HG02870 (cell line): ENCODE measurements around the gene BET1L.
A peak's percentile ranks its signal among the peaks of the same experiment; 100 is the strongest.
"Not testable (repeated sequence)": the region's sequence is repeated elsewhere in the genome, so short reads cannot be mapped to it uniquely, and the experiment has no call there.

ENCODE experiments used
- ATAC-seq: cut with Tn5 transposase; IDR thresholded peaks from one replicate; pipeline ENCODE4 v1.9.1; 2021; ENCODE audit warnings: mild to moderate bottlenecking, moderate library complexity; ENCODE audit not compliant: unreplicated experiment

BET1L gene

DNA sequence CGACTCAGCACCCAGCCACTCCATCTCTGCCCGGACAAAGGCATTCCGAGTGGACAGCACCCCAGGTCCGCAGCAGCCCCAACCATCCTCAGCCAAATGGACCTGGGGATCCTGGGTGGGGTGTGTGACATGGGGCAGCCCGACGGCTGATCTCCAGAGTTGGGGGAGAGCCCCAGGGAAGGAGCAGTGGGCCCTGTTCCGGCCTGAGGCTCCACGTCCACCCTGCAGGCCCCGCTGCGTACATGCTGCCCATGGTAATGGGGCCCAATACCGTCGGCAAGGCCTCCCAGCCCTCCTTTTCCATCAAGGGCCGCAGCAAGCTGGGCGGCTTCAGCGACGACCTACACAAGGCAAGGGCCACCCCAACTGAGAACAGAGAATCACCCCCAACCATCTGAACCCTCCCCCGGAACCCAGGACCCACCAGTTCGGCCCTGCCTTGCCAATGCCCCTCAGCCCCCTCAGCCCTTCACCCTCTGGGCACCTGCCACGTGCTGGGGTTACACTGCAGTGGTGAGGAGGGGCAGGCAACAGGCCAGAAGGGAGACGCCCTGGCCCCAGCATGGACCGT, 8.9 kb downstream of the BET1L start:
- no peak for ATAC-seq

DNA sequence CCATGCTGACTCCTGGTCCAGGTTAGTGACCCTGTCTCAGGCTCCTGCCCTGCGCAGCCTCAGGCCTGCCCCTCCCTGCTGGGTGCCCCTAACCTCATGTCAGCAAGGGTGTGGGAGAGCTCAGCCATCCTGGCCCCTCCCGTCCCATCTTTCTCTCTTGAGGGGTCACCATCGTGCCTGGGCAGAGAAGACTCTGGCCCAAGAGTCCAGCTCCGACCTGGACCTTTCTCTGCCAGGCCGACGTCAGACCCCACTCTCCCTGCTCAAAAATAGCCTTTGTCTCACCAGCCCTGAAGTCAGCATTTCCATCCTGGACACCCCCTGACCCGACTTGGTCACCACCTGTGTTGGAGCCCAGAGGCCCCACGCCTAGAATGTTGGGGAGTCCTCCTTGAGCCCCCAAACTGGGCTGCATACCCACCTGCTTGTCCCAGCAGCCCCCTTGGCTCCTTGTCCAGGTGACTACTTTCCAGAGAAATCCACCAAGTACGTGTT, 9.4 kb downstream of the BET1L start:
- no peak for ATAC-seq

DNA sequence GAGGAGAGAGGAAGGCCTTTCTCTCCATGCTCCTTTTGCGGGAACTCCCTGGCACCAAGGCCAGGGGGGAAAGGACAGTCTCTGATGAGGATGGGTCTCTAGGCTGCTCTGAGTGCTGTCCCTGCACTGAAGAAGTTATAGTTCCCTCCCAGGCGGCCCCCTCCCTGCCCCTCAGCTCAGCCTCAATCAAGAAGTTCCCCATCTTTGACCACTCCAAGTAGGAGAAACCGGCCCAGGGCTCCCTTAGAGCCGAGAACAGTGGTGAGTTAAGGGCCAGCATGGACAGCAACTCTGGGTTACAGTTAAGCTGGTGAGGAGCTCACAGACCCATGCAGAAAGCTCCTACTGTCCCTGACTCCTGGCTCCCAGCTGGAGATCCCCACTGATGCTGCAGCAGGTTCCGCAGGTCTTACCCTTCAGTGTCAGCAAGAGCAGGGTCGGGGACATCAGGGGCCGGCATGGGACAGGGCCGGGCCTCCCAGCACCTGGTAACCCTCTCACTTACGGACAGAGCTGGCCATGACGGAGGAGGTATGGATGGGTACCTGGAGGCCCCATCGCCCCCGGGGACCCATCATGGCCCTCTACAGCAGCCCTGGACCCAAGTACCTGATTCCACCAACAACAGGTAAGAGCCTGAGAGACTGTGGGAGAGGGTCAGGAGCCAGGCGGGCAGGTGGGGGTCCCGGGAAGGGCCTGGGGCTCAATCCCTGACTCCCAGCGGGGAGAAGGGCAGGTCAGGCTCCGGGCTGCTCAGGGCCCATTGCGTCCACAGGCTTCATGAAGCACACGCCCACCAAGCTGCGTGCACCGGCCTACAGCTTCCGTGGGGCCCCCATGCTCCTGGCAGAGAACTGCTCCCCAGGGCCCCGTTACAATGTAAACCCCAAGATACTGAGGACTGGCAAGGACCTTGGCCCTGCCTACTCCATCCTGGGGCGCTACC, 10.1 kb downstream of the BET1L start:
- ATAC-seq = no peak

DNA sequence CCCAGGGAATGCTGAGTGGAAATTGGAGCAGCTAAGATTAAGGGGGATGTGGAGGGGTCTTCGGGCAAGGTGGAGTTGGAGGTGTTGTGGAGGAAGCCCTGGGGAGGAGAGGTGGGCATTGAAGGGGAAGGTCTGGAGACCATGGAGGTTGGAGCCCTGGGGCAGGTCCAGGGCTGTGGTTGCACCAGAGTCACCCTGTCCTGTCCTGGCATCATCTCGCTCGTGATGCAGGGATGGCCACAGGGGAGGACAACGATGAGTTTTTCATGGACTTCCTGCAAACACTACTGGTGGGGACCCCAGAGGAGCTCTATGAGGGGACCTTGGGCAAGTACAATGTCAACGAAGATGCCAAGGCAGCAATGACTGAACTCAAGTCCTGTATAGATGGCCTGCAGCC, 13.7 kb downstream of the BET1L start:
- ATAC-seq = not testable (repeated sequence)

GRCh38 chr11:192674-193128, 14.5 kb downstream of the BET1L start, which contains the start of gene SCGB1C1:
Gene SCGB1C1, plus strand, starts transcription at chr11:193078. Its CDS starts 22 bp downstream, at chr11:193100.
- ATAC-seq = not testable (repeated sequence)

- not testable (repeated sequence) for ATAC-seq
These were observed 15.4 kb downstream of the BET1L start for GRCh38 chr11:191490-192478.

DNA sequence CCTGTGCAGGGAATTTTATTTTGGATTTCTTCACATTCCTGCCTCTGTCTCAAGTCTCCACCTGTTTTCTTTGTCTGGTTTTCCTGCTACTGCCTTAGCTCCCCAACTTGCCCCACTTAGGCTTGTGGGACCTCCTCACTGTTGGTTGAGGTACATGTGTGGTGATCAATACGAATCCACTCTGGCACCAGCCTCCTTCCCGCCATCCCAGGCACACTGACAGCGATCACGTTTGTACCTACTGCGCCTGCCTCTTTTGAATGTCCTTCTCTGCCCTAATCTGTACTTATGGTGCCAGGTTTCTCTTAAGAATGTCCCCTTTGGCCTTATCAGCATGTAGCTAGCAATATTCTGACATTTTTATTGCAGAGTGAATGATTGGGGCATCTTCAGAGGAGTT, 16.7 kb downstream of the BET1L start:
- not testable (repeated sequence) for ATAC-seq

- ATAC-seq = peak; percentile 77
These were observed 17.3 kb downstream of the BET1L start for GRCh38 chr11:189843-190311.

DNA sequence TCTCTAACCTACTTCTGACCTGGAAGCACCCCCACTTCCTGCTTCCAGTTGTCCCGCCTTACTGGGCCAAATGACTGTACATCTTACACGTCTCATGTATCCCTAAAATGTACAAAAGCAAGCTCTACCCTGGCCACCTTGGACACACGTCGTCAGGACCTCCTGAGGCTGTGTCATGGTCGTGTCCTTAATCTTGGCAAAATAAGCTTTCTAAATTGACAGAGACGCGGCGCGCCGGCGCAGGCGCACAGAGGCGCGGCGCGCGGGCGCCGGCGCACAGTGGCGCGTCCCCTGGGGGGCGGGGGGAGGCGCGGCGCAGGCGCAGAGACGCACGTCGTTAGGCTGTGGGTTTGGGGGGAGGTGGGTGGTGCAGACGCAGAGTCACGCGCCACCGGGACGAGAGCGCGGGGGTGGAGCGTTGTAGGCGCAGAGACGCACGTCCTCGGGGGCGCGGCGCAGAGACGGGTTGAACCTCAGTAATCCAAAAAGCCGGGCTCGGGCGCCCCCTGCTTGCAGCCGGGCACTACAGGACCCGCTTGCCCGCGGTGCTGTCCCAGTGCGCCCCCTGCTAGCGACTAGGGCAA, 17.9 kb downstream of the BET1L start:
- not testable (repeated sequence) for ATAC-seq

GRCh38 chr11:180242-180641, 27.0 kb downstream of the BET1L start:
- ATAC-seq = not testable (repeated sequence)
